Measurements from ENCODE around the gene SLC13A1.

Gene SLC13A1

GRCh38 chr7:123216825-123217224 is 17.1 kb upstream of the SLC13A1 start:
- no peak overlapping the region for H3K27ac ChIP-seq (ENCODE audit: low read depth, low read length)
- H3K36me3 ChIP-seq (ENCODE audit: insufficient read depth, low read length) = no peaks in the 10 kb centered on the region
- no peaks in the 10 kb centered on the region for H3K9me3 ChIP-seq (ENCODE audit: low read length)
- no peaks in the 10 kb centered on the region for H3K4me1 ChIP-seq (ENCODE audit: insufficient read depth, low read length)
- H3K27me3 ChIP-seq (ENCODE audit: control insufficient read depth in 1 of 2, insufficient read depth in 2 of 2, low read length in 2 of 2) = no peaks in the 10 kb centered on the region
- no peak overlapping the region for H3K4me3 ChIP-seq (ENCODE audit: low read depth in 1 of 2, low read length in 2 of 2)
- no peak overlapping the region for H3K9ac ChIP-seq (ENCODE audit: low read length)

GRCh38 chr7:123215350-123215749 is 15.6 kb upstream of the SLC13A1 start:
- H3K27ac ChIP-seq (ENCODE audit: low read depth, low read length) = no peak overlapping the region
- no peaks in the 10 kb centered on the region for H3K4me1 ChIP-seq (ENCODE audit: insufficient read depth, low read length)
- no peaks in the 10 kb centered on the region for H3K9me3 ChIP-seq (ENCODE audit: low read length)
- no peaks in the 10 kb centered on the region for H3K36me3 ChIP-seq (ENCODE audit: insufficient read depth, low read length)
- H3K9ac ChIP-seq (ENCODE audit: low read length) = no peak overlapping the region
- no peaks in the 10 kb centered on the region for H3K27me3 ChIP-seq (ENCODE audit: control insufficient read depth in 1 of 2, insufficient read depth in 2 of 2, low read length in 2 of 2)
- H3K4me3 ChIP-seq (ENCODE audit: low read depth in 1 of 2, low read length in 2 of 2) = no peak overlapping the region

GRCh38 chr7:123211545-123211944 is 11.8 kb upstream of the SLC13A1 start:
- Histone ChIP-seq H3K4me1 (ENCODE audit: insufficient read depth, low read length) (no peaks in the 10 kb centered on the region), H3K4me3 (ENCODE audit: low read depth in 1 of 2, low read length in 2 of 2) (no peak overlapping the region), H3K36me3 (ENCODE audit: insufficient read depth, low read length) (no peaks in the 10 kb centered on the region), H3K9me3 (ENCODE audit: low read length) (no peaks in the 10 kb centered on the region), H3K9ac (ENCODE audit: low read length) (no peak overlapping the region), H3K27ac (ENCODE audit: low read depth, low read length) (no peak overlapping the region), H3K27me3 (ENCODE audit: control insufficient read depth in 1 of 2, insufficient read depth in 2 of 2, low read length in 2 of 2) (no peaks in the 10 kb centered on the region)

GRCh38 chr7:123210986-123211385 is 11.2 kb upstream of the SLC13A1 start:
- Histone ChIP-seq H3K27ac (ENCODE audit: low read depth, low read length) (no peak overlapping the region), H3K4me1 (ENCODE audit: insufficient read depth, low read length) (no peaks in the 10 kb centered on the region), H3K9me3 (ENCODE audit: low read length) (no peaks in the 10 kb centered on the region), H3K36me3 (ENCODE audit: insufficient read depth, low read length) (no peaks in the 10 kb centered on the region), H3K4me3 (ENCODE audit: low read depth in 1 of 2, low read length in 2 of 2) (no peak overlapping the region), H3K27me3 (ENCODE audit: control insufficient read depth in 1 of 2, insufficient read depth in 2 of 2, low read length in 2 of 2) (no peaks in the 10 kb centered on the region), H3K9ac (ENCODE audit: low read length) (no peak overlapping the region)

- Histone ChIP-seq H3K36me3 (ENCODE audit: insufficient read depth, low read length) (no peaks in the 10 kb centered on the region), H3K27me3 (ENCODE audit: control insufficient read depth in 1 of 2, insufficient read depth in 2 of 2, low read length in 2 of 2) (no peaks in the 10 kb centered on the region), H3K9me3 (ENCODE audit: low read length) (no peaks in the 10 kb centered on the region), H3K4me1 (ENCODE audit: insufficient read depth, low read length) (no peaks in the 10 kb centered on the region), H3K4me3 (ENCODE audit: low read depth in 1 of 2, low read length in 2 of 2) (no peak overlapping the region), H3K27ac (ENCODE audit: low read depth, low read length) (no peak overlapping the region), H3K9ac (ENCODE audit: low read length) (no peak overlapping the region)
Observed at GRCh38 chr7:123209786-123210185, 10.0 kb upstream of the SLC13A1 start.

GRCh38 chr7:123208793-123209192 is 9.0 kb upstream of the SLC13A1 start:
- H3K9me3 ChIP-seq (ENCODE audit: low read length) = no peaks in the 10 kb centered on the region
- no peak overlapping the region for H3K27ac ChIP-seq (ENCODE audit: low read depth, low read length)
- no peak overlapping the region for H3K9ac ChIP-seq (ENCODE audit: low read length)
- H3K36me3 ChIP-seq (ENCODE audit: insufficient read depth, low read length) = no peaks in the 10 kb centered on the region
- no peak overlapping the region for H3K4me3 ChIP-seq (ENCODE audit: low read depth in 1 of 2, low read length in 2 of 2)
- no peaks in the 10 kb centered on the region for H3K4me1 ChIP-seq (ENCODE audit: insufficient read depth, low read length)
- no peaks in the 10 kb centered on the region for H3K27me3 ChIP-seq (ENCODE audit: control insufficient read depth in 1 of 2, insufficient read depth in 2 of 2, low read length in 2 of 2)

GRCh38 chr7:123204206-123204835 is 4.6 kb upstream of the SLC13A1 start:
- Histone ChIP-seq H3K9me3 (ENCODE audit: low read length) (no peaks in the 10 kb centered on the region), H3K27ac (ENCODE audit: low read depth, low read length) (no peak overlapping the region), H3K4me1 (ENCODE audit: insufficient read depth, low read length) (no peaks in the 10 kb centered on the region), H3K9ac (ENCODE audit: low read length) (no peak overlapping the region), H3K4me3 (ENCODE audit: low read depth in 1 of 2, low read length in 2 of 2) (no peak overlapping the region), H3K27me3 (ENCODE audit: control insufficient read depth in 1 of 2, insufficient read depth in 2 of 2, low read length in 2 of 2) (no peaks in the 10 kb centered on the region), H3K36me3 (ENCODE audit: insufficient read depth, low read length) (no peaks in the 10 kb centered on the region)

GRCh38 chr7:123201901-123202300 is 2.1 kb upstream of the SLC13A1 start:
- H3K4me3 ChIP-seq (ENCODE audit: low read depth in 1 of 2, low read length in 2 of 2) = no peak overlapping the region
- no peak overlapping the region for H3K27ac ChIP-seq (ENCODE audit: low read depth, low read length)
- H3K27me3 ChIP-seq (ENCODE audit: control insufficient read depth in 1 of 2, insufficient read depth in 2 of 2, low read length in 2 of 2) = no peaks in the 10 kb centered on the region
- H3K4me1 ChIP-seq (ENCODE audit: insufficient read depth, low read length) = no peaks in the 10 kb centered on the region
- no peaks in the 10 kb centered on the region for H3K36me3 ChIP-seq (ENCODE audit: insufficient read depth, low read length)
- H3K9me3 ChIP-seq (ENCODE audit: low read length) = no peaks in the 10 kb centered on the region
- H3K9ac ChIP-seq (ENCODE audit: low read length) = no peak overlapping the region

- no peaks in the 10 kb centered on the region for H3K27me3 ChIP-seq (ENCODE audit: control insufficient read depth in 1 of 2, insufficient read depth in 2 of 2, low read length in 2 of 2)
- H3K27ac ChIP-seq (ENCODE audit: low read depth, low read length) = no peak overlapping the region
- no peak overlapping the region for H3K9ac ChIP-seq (ENCODE audit: low read length)
- H3K36me3 ChIP-seq (ENCODE audit: insufficient read depth, low read length) = no peaks in the 10 kb centered on the region
- no peaks in the 10 kb centered on the region for H3K4me1 ChIP-seq (ENCODE audit: insufficient read depth, low read length)
- no peak overlapping the region for H3K4me3 ChIP-seq (ENCODE audit: low read depth in 1 of 2, low read length in 2 of 2)
- no peaks in the 10 kb centered on the region for H3K9me3 ChIP-seq (ENCODE audit: low read length)
Observed at GRCh38 chr7:123198668-123199652, 809 bp downstream of the SLC13A1 start.

GRCh38 chr7:123198111-123198510 is 1.7 kb downstream of the SLC13A1 start:
- H3K4me3 ChIP-seq (ENCODE audit: low read depth in 1 of 2, low read length in 2 of 2) = no peak overlapping the region
- H3K9ac ChIP-seq (ENCODE audit: low read length) = no peak overlapping the region

GRCh38 chr7:123193235-123193634 is 6.5 kb downstream of the SLC13A1 start:
- no peaks in the 10 kb centered on the region for H3K27me3 ChIP-seq (ENCODE audit: control insufficient read depth in 1 of 2, insufficient read depth in 2 of 2, low read length in 2 of 2)
- H3K4me3 ChIP-seq (ENCODE audit: low read depth in 1 of 2, low read length in 2 of 2) = no peak overlapping the region
- no peaks in the 10 kb centered on the region for H3K4me1 ChIP-seq (ENCODE audit: insufficient read depth, low read length)
- no peaks in the 10 kb centered on the region for H3K9me3 ChIP-seq (ENCODE audit: low read length)
- no peak overlapping the region for H3K27ac ChIP-seq (ENCODE audit: low read depth, low read length)
- H3K9ac ChIP-seq (ENCODE audit: low read length) = no peak overlapping the region
- H3K36me3 ChIP-seq (ENCODE audit: insufficient read depth, low read length) = no peaks in the 10 kb centered on the region

More at GRCh38 chr7:123198111-123198510, 1.7 kb downstream of the SLC13A1 start:
- no peak overlapping the region for H3K27ac ChIP-seq (ENCODE audit: low read depth, low read length)
- no peaks in the 10 kb centered on the region for H3K36me3 ChIP-seq (ENCODE audit: insufficient read depth, low read length)
- H3K4me1 ChIP-seq (ENCODE audit: insufficient read depth, low read length) = no peaks in the 10 kb centered on the region
- no peaks in the 10 kb centered on the region for H3K27me3 ChIP-seq (ENCODE audit: control insufficient read depth in 1 of 2, insufficient read depth in 2 of 2, low read length in 2 of 2)
- H3K9me3 ChIP-seq (ENCODE audit: low read length) = no peaks in the 10 kb centered on the region

Data from muscle layer of colon (tissue), 2 donors.